ENCODE results near the gene ZNF117.
"Not testable (repeated sequence)": the region's sequence is repeated elsewhere in the genome, so short reads cannot be mapped to it uniquely, and the experiment has no call there.

ZNF117 gene

GRCh38 chr7:64996305-64996704, 5.5 kb upstream of the ZNF117 start:
- no peak for DNase-seq

GRCh38 chr7:64993901-64994300, 3.1 kb upstream of the ZNF117 start:
- no peak for DNase-seq

GRCh38 chr7:64992971-64993370, 2.1 kb upstream of the ZNF117 start:
- no peak for DNase-seq

- no peak for DNase-seq
Measured at GRCh38 chr7:64990216-64990615, 620 bp downstream of the ZNF117 start.

- no peak for DNase-seq
Measured at GRCh38 chr7:64978497-64979203, 12.2 kb downstream of the ZNF117 start.

GRCh38 chr7:64965594-64965993, 25.2 kb downstream of the ZNF117 start:
- no peak for DNase-seq

- DNase-seq, result no peak
Measured at GRCh38 chr7:64959072-64959747, 31.6 kb downstream of the ZNF117 start.

- DNase-seq, result no peak
Measured at GRCh38 chr7:64951250-64951848, 39.5 kb downstream of the ZNF117 start.

- DNase-seq, result not testable (repeated sequence)
Measured at GRCh38 chr7:64950673-64951072, 40.2 kb downstream of the ZNF117 start.

- DNase-seq, result not testable (repeated sequence)
Measured at GRCh38 chr7:64948774-64949173, 42.1 kb downstream of the ZNF117 start.

GRCh38 chr7:64947252-64948000, 43.4 kb downstream of the ZNF117 start:
- no peak for DNase-seq

- no peak for DNase-seq
Measured at GRCh38 chr7:64946772-64947171, 44.1 kb downstream of the ZNF117 start.

- no peak for DNase-seq
Measured at GRCh38 chr7:64945503-64946175, 45.2 kb downstream of the ZNF117 start.

- DNase-seq, result not testable (repeated sequence)
Measured at GRCh38 chr7:64944667-64945502, 46.0 kb downstream of the ZNF117 start.

- DNase-seq, result not testable (repeated sequence)
Measured at GRCh38 chr7:64940021-64940420, 50.8 kb downstream of the ZNF117 start.

- no peak for DNase-seq
Measured at GRCh38 chr7:64938540-64938939, 52.3 kb downstream of the ZNF117 start.

- no peak for DNase-seq
Measured at GRCh38 chr7:64934478-64934877, 56.4 kb downstream of the ZNF117 start.

- DNase-seq, result not testable (repeated sequence)
Measured at GRCh38 chr7:64928252-64929187, 62.3 kb downstream of the ZNF117 start.
